ENCODE measurements around the gene CATSPER3.

- TF ChIP-seq CTCF (conservative IDR thresholded peaks at IDR 0.05; ENCODE audit: low read length) (no peak), EZH2phosphoT487 (IDR thresholded peaks at IDR 0.05; ENCODE audit: borderline replicate concordance) (no peak)
Observed at GRCh38 chr5:135037519-135038204, 70.0 kb downstream of the CATSPER3 start.

Data from Loucy (cell line).